Keratinocyte (primary cell): Measurements from ENCODE around the gene TTC39B. TPM values are rescaled to one million over a fixed set of nuclear protein-coding genes. Genes with fewer than 3 reads are reported as not detected.
A peak's percentile ranks its signal among the peaks of the same experiment; 100 is the strongest.

Source experiments
- DNase-seq: peaks from one replicate; pipeline ENCODE4 v3.0.0-alpha.2; 2011; ENCODE audit warnings: low read depth, missing footprints, low spot score
- FAIRE-seq: peaks from 2 replicates; lab custom pipeline; 2011; peaks lifted over from hg19 to GRCh38; lab: Jason Lieb, UNC
- H2AFZ ChIP-seq: 2 replicates; pipeline ENCODE4 v1.6.0; 2012; ENCODE audit warnings: low read length, control low read depth, inconsistent platforms; ENCODE audit not compliant: control insufficient read depth
- H3K27ac ChIP-seq: 2 replicates; pipeline ENCODE4 v1.5.1; 2011; ENCODE audit warnings: low read length; ENCODE audit not compliant: control insufficient read depth, insufficient read depth
- H3K27me3 ChIP-seq: 3 replicates; pipeline ENCODE4 v1.6.0; 2011; ENCODE audit warnings: low read length; ENCODE audit not compliant: control insufficient read depth, insufficient read depth; ENCODE audit errors: extremely low read depth
- H3K36me3 ChIP-seq, 2 experiments: 2 replicates in 1 of 2; 3 replicates in 1 of 2; pipeline ENCODE4 v1.5.1; 2011; ENCODE audit warnings: low read length in 2 of 2, mild to moderate bottlenecking in 1 of 2; ENCODE audit not compliant: control insufficient read depth in 2 of 2, insufficient read depth in 2 of 2; ENCODE audit errors: extremely low read depth in 1 of 2
- H3K4me1 ChIP-seq: 3 replicates; pipeline ENCODE4 v1.5.1; 2011; ENCODE audit warnings: low read length; ENCODE audit not compliant: control insufficient read depth, insufficient read depth; ENCODE audit errors: extremely low read depth
- H3K4me2 ChIP-seq: 3 replicates; pipeline ENCODE4 v1.6.0; 2011; ENCODE audit warnings: low read depth, low read length; ENCODE audit not compliant: control insufficient read depth, insufficient read depth; ENCODE audit errors: extremely low read depth
- H3K4me3 ChIP-seq, 3 experiments: fragments of 200-600 bp in 1 of 3; sonication (generic) in 1 of 3; 2 replicates in 2 of 3; 3 replicates in 1 of 3; pipeline ENCODE4 v1.5.1; 2011 to 2016; ENCODE audit warnings: low read length in 3 of 3, mild to moderate bottlenecking in 3 of 3, control low read depth in 2 of 3, inconsistent platforms in 1 of 3, low read depth in 1 of 3, mixed read lengths in 1 of 3, mixed run types in 1 of 3, moderate library complexity in 1 of 3; ENCODE audit not compliant: control insufficient read depth in 2 of 3, insufficient read depth in 2 of 3; ENCODE audit errors: extremely low read depth in 1 of 3
- H3K79me2 ChIP-seq: 2 replicates; pipeline ENCODE4 v1.6.0; 2012; ENCODE audit warnings: low read length; ENCODE audit not compliant: control insufficient read depth, insufficient read depth
- H3K9ac ChIP-seq: 3 replicates; pipeline ENCODE4 v1.6.0; 2011; ENCODE audit warnings: low read length; ENCODE audit not compliant: control insufficient read depth, insufficient read depth; ENCODE audit errors: extremely low read depth
- H3K9me1 ChIP-seq: 3 replicates; pipeline ENCODE4 v1.6.0; 2011; ENCODE audit warnings: low read length; ENCODE audit not compliant: control insufficient read depth, insufficient read depth; ENCODE audit errors: extremely low read depth
- H3K9me3 ChIP-seq: 2 replicates; pipeline ENCODE4 v1.5.1; 2012; ENCODE audit warnings: low read depth, low read length; ENCODE audit not compliant: control insufficient read depth
- H4K20me1 ChIP-seq: 3 replicates; pipeline ENCODE4 v1.6.0; 2011; ENCODE audit warnings: low read length; ENCODE audit not compliant: control insufficient read depth, insufficient read depth; ENCODE audit errors: extremely low read depth
- EZH2 ChIP-seq: IDR thresholded peaks from one replicate; pipeline ENCODE4 v1.6.1; 2012; ENCODE audit warnings: inconsistent platforms, mild to moderate bottlenecking, low read length, moderate library complexity
- dilution Hi-C: fragments of 300-500 bp; cut with MboI; formaldehyde crosslinking; loops from one replicate; pipeline ENCODE4 v1.7.0; 2020; ENCODE audit warnings: low sequenced_read_pairs; ENCODE audit not compliant: extremely low pct_ligation_motif_present
- polyA plus RNA-seq, 5 experiments: library from polyadenylated mRNA; depleted of rRNA in 3 of 5; stranded (reverse) in 3 of 5; stranded (forward) in 1 of 5; unstranded in 1 of 5; fragments of >200 nt; gene quantifications; 1 replicate in 1 of 5; 2 replicates in 3 of 5; 3 replicates in 1 of 5; pipeline versions ENCODE4 v1.2.1 to v1.2.3, GENCODE V29; 2011 to 2012; ENCODE audit warnings: missing spikeins in 2 of 5, low read depth in 1 of 5, low replicate concordance in 1 of 5
- TF ChIP-seq, protein P1 (sequence below), 3 experiments: IDR thresholded peaks in 1 of 3; conservative IDR thresholded peaks in 1 of 3; optimal IDR thresholded peaks in 1 of 3; 2 replicates in 2 of 3; 3 replicates in 1 of 3; pipeline versions ENCODE3 to v1.5.1; 2011; ENCODE audit warnings: low read length in 3 of 3, mild to moderate bottlenecking in 3 of 3, moderate library complexity in 2 of 3, control low read depth in 1 of 3, inconsistent platforms in 1 of 3; ENCODE audit not compliant: insufficient read depth in 2 of 3; ENCODE audit errors: extremely low read depth in 1 of 3

The TTC39B gene
- polyA plus RNA-seq, 1 donor (not counting 4 experiments of a cell fraction or from before 2014, with no cell fraction given) = 9.7 TPM

- H4K20me1 ChIP-seq = no peaks in the 10 kb centered on the region
- DNase-seq = no peak
- H2AFZ ChIP-seq = no peak overlapping the region
- H3K27me3 ChIP-seq = no peaks in the 10 kb centered on the region
- FAIRE-seq = no peak
- peaks cover 10% of the 10 kb centered on the region for H3K79me2 ChIP-seq
- H3K4me3 ChIP-seq = no peak overlapping the region
- no peak overlapping the region for H3K4me2 ChIP-seq
- dilution Hi-C loops = no loop called here
- no peak overlapping the region for H3K27ac ChIP-seq
- peaks cover 13% of the 10 kb centered on the region for H3K4me1 ChIP-seq
- peaks cover 3% of the 10 kb centered on the region for H3K9me1 ChIP-seq
- TF ChIP-seq, protein P1, sequence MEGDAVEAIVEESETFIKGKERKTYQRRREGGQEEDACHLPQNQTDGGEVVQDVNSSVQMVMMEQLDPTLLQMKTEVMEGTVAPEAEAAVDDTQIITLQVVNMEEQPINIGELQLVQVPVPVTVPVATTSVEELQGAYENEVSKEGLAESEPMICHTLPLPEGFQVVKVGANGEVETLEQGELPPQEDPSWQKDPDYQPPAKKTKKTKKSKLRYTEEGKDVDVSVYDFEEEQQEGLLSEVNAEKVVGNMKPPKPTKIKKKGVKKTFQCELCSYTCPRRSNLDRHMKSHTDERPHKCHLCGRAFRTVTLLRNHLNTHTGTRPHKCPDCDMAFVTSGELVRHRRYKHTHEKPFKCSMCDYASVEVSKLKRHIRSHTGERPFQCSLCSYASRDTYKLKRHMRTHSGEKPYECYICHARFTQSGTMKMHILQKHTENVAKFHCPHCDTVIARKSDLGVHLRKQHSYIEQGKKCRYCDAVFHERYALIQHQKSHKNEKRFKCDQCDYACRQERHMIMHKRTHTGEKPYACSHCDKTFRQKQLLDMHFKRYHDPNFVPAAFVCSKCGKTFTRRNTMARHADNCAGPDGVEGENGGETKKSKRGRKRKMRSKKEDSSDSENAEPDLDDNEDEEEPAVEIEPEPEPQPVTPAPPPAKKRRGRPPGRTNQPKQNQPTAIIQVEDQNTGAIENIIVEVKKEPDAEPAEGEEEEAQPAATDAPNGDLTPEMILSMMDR (optimal IDR thresholded peaks at IDR 0.05 in 1 of 3, IDR thresholded peaks at IDR 0.05 in 1 of 3, conservative IDR thresholded peaks at IDR 0.05 in 1 of 3; ENCODE audit: extremely low read depth in 1 of 3, insufficient read depth in 2 of 3, low read length in 3 of 3) = no peak
- TF ChIP-seq EZH2 = no peak
- no peaks in the 10 kb centered on the region for H3K36me3 ChIP-seq
- H3K9me3 ChIP-seq = no peaks in the 10 kb centered on the region
- H3K9ac ChIP-seq = no peak overlapping the region
Observed at GRCh38 chr9:15294604-15295003, 12.4 kb downstream of the TTC39B start.

GRCh38 chr9:15293804-15294316, 13.2 kb downstream of the TTC39B start:
- Histone ChIP-seq H3K27ac (peak overlapping the region; percentile 13), H3K9ac (no peak overlapping the region), H3K36me3 (no peaks in the 10 kb centered on the region), H3K9me1 (peaks cover 3% of the 10 kb centered on the region), H3K4me3 (no peak overlapping the region), H3K4me1 (peaks cover 13% of the 10 kb centered on the region), H3K27me3 (no peaks in the 10 kb centered on the region), H3K4me2 (no peak overlapping the region), H4K20me1 (no peaks in the 10 kb centered on the region), H2AFZ (no peak overlapping the region), H3K79me2 (peaks cover 9% of the 10 kb centered on the region), H3K9me3 (no peaks in the 10 kb centered on the region)
- no peak for FAIRE-seq
- no peak for TF ChIP-seq EZH2
- TF ChIP-seq, protein P1 (optimal IDR thresholded peaks at IDR 0.05 in 1 of 3, IDR thresholded peaks at IDR 0.05 in 1 of 3, conservative IDR thresholded peaks at IDR 0.05 in 1 of 3; ENCODE audit: extremely low read depth in 1 of 3, insufficient read depth in 2 of 3, low read length in 3 of 3) = no peak
- DNase-seq = no peak
- dilution Hi-C loops = no loop called here
